ENCODE measurements around the gene STEAP1B. TPM values are rescaled to one million over a fixed set of nuclear protein-coding genes. Genes with fewer than 3 reads are reported as not detected.

The STEAP1B gene
- total RNA-seq, 4 donors from 2014 or later, result 1.1 to 1.4 TPM; not detected in 2

- TF ChIP-seq CTCF (IDR thresholded peaks at IDR 0.05; ENCODE audit: low read depth), result no peak
Measured at GRCh38 chr7:22373911-22374310, 126.1 kb downstream of the STEAP1B start.

- TF ChIP-seq CTCF (IDR thresholded peaks at IDR 0.05; ENCODE audit: low read depth), result no peak
Measured at GRCh38 chr7:22373388-22373787, 126.6 kb downstream of the STEAP1B start.

DNA sequence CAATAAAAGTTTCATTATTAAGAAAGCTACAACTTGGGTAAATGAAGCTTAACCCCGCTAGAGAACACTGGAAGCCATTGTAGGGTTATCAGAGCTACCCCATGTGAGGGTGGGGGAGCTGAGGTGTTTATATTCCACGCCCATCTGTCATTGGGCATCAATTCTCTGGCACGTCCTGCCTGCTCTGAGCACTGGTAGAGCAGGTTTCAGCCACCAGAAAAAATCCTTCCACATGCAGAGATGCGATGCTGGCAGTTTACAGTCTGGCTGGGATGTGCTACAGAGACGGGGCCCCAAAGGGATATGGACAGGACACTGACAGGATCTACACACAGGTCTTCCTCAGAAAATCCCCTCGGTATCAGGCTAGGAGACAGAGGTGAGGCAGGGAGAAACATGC lies 127.1 kb downstream of the STEAP1B start:
- TF ChIP-seq CTCF (IDR thresholded peaks at IDR 0.05; ENCODE audit: low read depth), result no peak

- TF ChIP-seq CTCF (IDR thresholded peaks at IDR 0.05; ENCODE audit: low read depth), result no peak
Measured at GRCh38 chr7:22371878-22372277, 128.1 kb downstream of the STEAP1B start.

Other genes with a start within 250 kb of the STEAP1B start
- 10 to 100 TPM; 19.7 to 96.2 (median 63.1) TPM for gene RAPGEF5, start 143.0 kb downstream of the STEAP1B start, total RNA-seq
- gene IL6, start 227.0 kb upstream of the STEAP1B start, total RNA-seq, result 10 to 100 TPM in 1 of 4 donors, 1 to 10 TPM in 2, not detected in 1; 2.3 to 17.9 (median 5.1) TPM